Measurements from ENCODE around the gene ANKRD36C.
"Not testable (repeated sequence)": the region's sequence is repeated elsewhere in the genome, so short reads cannot be mapped to it uniquely, and the experiment has no call there.

Gene ANKRD36C

GRCh38 chr2:95836151-95836550 lies 155.5 kb downstream of the ANKRD36C start:
- Histone ChIP-seq H3K4me3 (IDR thresholded peaks at IDR 0.05; ENCODE audit: insufficient read depth, low read depth, low read length) (no peak overlapping the region), H3K27ac (no peak overlapping the region), H2AFZ (ENCODE audit: low read depth) (no peak overlapping the region), H3K4me2 (no peak overlapping the region), H3K4me1 (ENCODE audit: low read depth, poor library complexity, severe bottlenecking) (no peaks in the 10 kb centered on the region), H4K20me1 (ENCODE audit: insufficient read depth) (no peaks in the 10 kb centered on the region), H3K9ac (no peak overlapping the region), H3K79me2 (ENCODE audit: insufficient read depth, low read depth) (no peaks in the 10 kb centered on the region), H3K36me3 (ENCODE audit: insufficient read depth) (no peaks in the 10 kb centered on the region), H3K27me3 (ENCODE audit: insufficient read depth, low read depth) (no peaks in the 10 kb centered on the region)
- no peak for TF ChIP-seq CTCF (conservative IDR thresholded peaks at IDR 0.05; ENCODE audit: low read depth, low read length)

GRCh38 chr2:95834077-95835013 lies 157.3 kb downstream of the ANKRD36C start:
- H3K27me3 ChIP-seq (ENCODE audit: insufficient read depth, low read depth); H4K20me1 ChIP-seq (ENCODE audit: insufficient read depth); H3K4me2 ChIP-seq; H3K36me3 ChIP-seq (ENCODE audit: insufficient read depth); H3K4me1 ChIP-seq (ENCODE audit: low read depth, poor library complexity, severe bottlenecking); H3K4me3 ChIP-seq (IDR thresholded peaks at IDR 0.05; ENCODE audit: insufficient read depth, low read depth, low read length); H3K79me2 ChIP-seq (ENCODE audit: insufficient read depth, low read depth); H3K27ac ChIP-seq; H2AFZ ChIP-seq (ENCODE audit: low read depth); H3K9ac ChIP-seq: not testable (repeated sequence)

GRCh38 chr2:95824218-95824617 lies 167.4 kb downstream of the ANKRD36C start:
- not testable (repeated sequence) for H3K4me1 ChIP-seq (ENCODE audit: low read depth, poor library complexity, severe bottlenecking); H4K20me1 ChIP-seq (ENCODE audit: insufficient read depth); H2AFZ ChIP-seq (ENCODE audit: low read depth); H3K4me2 ChIP-seq; H3K4me3 ChIP-seq (IDR thresholded peaks at IDR 0.05; ENCODE audit: insufficient read depth, low read depth, low read length); H3K27me3 ChIP-seq (ENCODE audit: insufficient read depth, low read depth); H3K79me2 ChIP-seq (ENCODE audit: insufficient read depth, low read depth); H3K36me3 ChIP-seq (ENCODE audit: insufficient read depth); H3K27ac ChIP-seq; H3K9ac ChIP-seq

- not testable (repeated sequence) for H3K9ac ChIP-seq; H3K79me2 ChIP-seq (ENCODE audit: insufficient read depth, low read depth); H3K4me2 ChIP-seq; H2AFZ ChIP-seq (ENCODE audit: low read depth); H3K27ac ChIP-seq; H3K4me3 ChIP-seq (IDR thresholded peaks at IDR 0.05; ENCODE audit: insufficient read depth, low read depth, low read length); H3K36me3 ChIP-seq (ENCODE audit: insufficient read depth); H4K20me1 ChIP-seq (ENCODE audit: insufficient read depth); H3K4me1 ChIP-seq (ENCODE audit: low read depth, poor library complexity, severe bottlenecking); H3K27me3 ChIP-seq (ENCODE audit: insufficient read depth, low read depth)
Measured at GRCh38 chr2:95817521-95817920, 174.1 kb downstream of the ANKRD36C start.

- not testable (repeated sequence) for H2AFZ ChIP-seq (ENCODE audit: low read depth); H3K4me3 ChIP-seq (IDR thresholded peaks at IDR 0.05; ENCODE audit: insufficient read depth, low read depth, low read length); H3K79me2 ChIP-seq (ENCODE audit: insufficient read depth, low read depth); H3K4me2 ChIP-seq; H3K27me3 ChIP-seq (ENCODE audit: insufficient read depth, low read depth); H3K9ac ChIP-seq; H3K27ac ChIP-seq; H3K36me3 ChIP-seq (ENCODE audit: insufficient read depth); H3K4me1 ChIP-seq (ENCODE audit: low read depth, poor library complexity, severe bottlenecking); H4K20me1 ChIP-seq (ENCODE audit: insufficient read depth)
Measured at GRCh38 chr2:95813311-95813710, 178.3 kb downstream of the ANKRD36C start.

GRCh38 chr2:95799892-95800291 lies 191.7 kb downstream of the ANKRD36C start:
- no peak for TF ChIP-seq CTCF (conservative IDR thresholded peaks at IDR 0.05; ENCODE audit: low read depth, low read length)

GRCh38 chr2:95799147-95799889 lies 192.3 kb downstream of the ANKRD36C start:
- H3K27me3 ChIP-seq (ENCODE audit: insufficient read depth, low read depth); H3K27ac ChIP-seq; H2AFZ ChIP-seq (ENCODE audit: low read depth); H3K4me1 ChIP-seq (ENCODE audit: low read depth, poor library complexity, severe bottlenecking); H3K4me3 ChIP-seq (IDR thresholded peaks at IDR 0.05; ENCODE audit: insufficient read depth, low read depth, low read length); H3K79me2 ChIP-seq (ENCODE audit: insufficient read depth, low read depth); H3K4me2 ChIP-seq; H4K20me1 ChIP-seq (ENCODE audit: insufficient read depth); H3K9ac ChIP-seq; H3K36me3 ChIP-seq (ENCODE audit: insufficient read depth): not testable (repeated sequence)

More at GRCh38 chr2:95799892-95800291, 191.7 kb downstream of the ANKRD36C start:
- Histone ChIP-seq H3K4me3 (IDR thresholded peaks at IDR 0.05; ENCODE audit: insufficient read depth, low read depth, low read length) (no peak overlapping the region), H3K27ac (no peak overlapping the region), H2AFZ (ENCODE audit: low read depth) (no peak overlapping the region), H4K20me1 (ENCODE audit: insufficient read depth) (no peaks in the 10 kb centered on the region), H3K79me2 (ENCODE audit: insufficient read depth, low read depth) (no peaks in the 10 kb centered on the region), H3K9ac (no peak overlapping the region), H3K4me2 (no peak overlapping the region), H3K27me3 (ENCODE audit: insufficient read depth, low read depth) (no peaks in the 10 kb centered on the region), H3K36me3 (ENCODE audit: insufficient read depth) (no peaks in the 10 kb centered on the region), H3K4me1 (ENCODE audit: low read depth, poor library complexity, severe bottlenecking) (no peaks in the 10 kb centered on the region)

- not testable (repeated sequence) for H4K20me1 ChIP-seq (ENCODE audit: insufficient read depth); H3K79me2 ChIP-seq (ENCODE audit: insufficient read depth, low read depth); H3K27ac ChIP-seq; H3K4me1 ChIP-seq (ENCODE audit: low read depth, poor library complexity, severe bottlenecking); H3K4me2 ChIP-seq; H3K36me3 ChIP-seq (ENCODE audit: insufficient read depth); H2AFZ ChIP-seq (ENCODE audit: low read depth); H3K27me3 ChIP-seq (ENCODE audit: insufficient read depth, low read depth); H3K9ac ChIP-seq; H3K4me3 ChIP-seq (IDR thresholded peaks at IDR 0.05; ENCODE audit: insufficient read depth, low read depth, low read length)
Measured at GRCh38 chr2:95796249-95797099, 195.2 kb downstream of the ANKRD36C start.
